Parathyroid adenoma (tissue), 2 donors: ENCODE data around the gene NR1H2.
"Not testable (repeated sequence)": the region's sequence is repeated elsewhere in the genome, so short reads cannot be mapped to it uniquely, and the experiment has no call there.

Experiments
- H2AFZ ChIP-seq: fragments of 300-600 bp; sonication (generic); one replicate; pipeline ENCODE4 v1.7.0; 2017; ENCODE audit warnings: antibody characterized with exemption, mild to moderate bottlenecking
- H3K27ac ChIP-seq: fragments of 300-600 bp; sonication (generic); one replicate; pipeline ENCODE4 v1.7.0; 2017
- H3K27me3 ChIP-seq: fragments of 300-600 bp; sonication (generic); one replicate; pipeline ENCODE4 v1.7.0; 2017; ENCODE audit warnings: low read length; ENCODE audit not compliant: control insufficient read depth, insufficient read depth
- H3K36me3 ChIP-seq: fragments of 300-600 bp; sonication (generic); one replicate; pipeline ENCODE4 v1.7.0; 2017; ENCODE audit warnings: low read length; ENCODE audit not compliant: control insufficient read depth, insufficient read depth
- H3K4me1 ChIP-seq: fragments of 300-600 bp; sonication (generic); one replicate; pipeline ENCODE4 v1.7.0; 2017; ENCODE audit warnings: control low read depth
- H3K4me2 ChIP-seq: fragments of 300-600 bp; sonication (generic); one replicate; pipeline ENCODE4 v1.7.0; 2017; ENCODE audit warnings: low read length
- H3K4me3 ChIP-seq: fragments of 300-600 bp; sonication (generic); one replicate; pipeline ENCODE4 v1.7.0; 2017; ENCODE audit warnings: low read depth, low read length
- H3K79me2 ChIP-seq: fragments of 300-600 bp; sonication (generic); one replicate; pipeline ENCODE4 v1.7.0; 2017; ENCODE audit warnings: control low read depth
- H3K9ac ChIP-seq: fragments of 300-600 bp; sonication (generic); one replicate; pipeline ENCODE4 v1.7.0; 2017; ENCODE audit warnings: mild to moderate bottlenecking
- H3K9me3 ChIP-seq: fragments of 300-600 bp; sonication (generic); one replicate; pipeline ENCODE4 v1.7.0; 2017; ENCODE audit warnings: low read length; ENCODE audit not compliant: control insufficient read depth
- TF ChIP-seq, protein P1 (sequence below): fragments of 300-600 bp; sonication (generic); IDR thresholded peaks from one replicate; pipeline ENCODE4 v1.7.0; 2017; ENCODE audit warnings: antibody characterized with exemption, mild to moderate bottlenecking
- donor health status: primary hyperparathyroidism.

NR1H2 gene

DNA sequence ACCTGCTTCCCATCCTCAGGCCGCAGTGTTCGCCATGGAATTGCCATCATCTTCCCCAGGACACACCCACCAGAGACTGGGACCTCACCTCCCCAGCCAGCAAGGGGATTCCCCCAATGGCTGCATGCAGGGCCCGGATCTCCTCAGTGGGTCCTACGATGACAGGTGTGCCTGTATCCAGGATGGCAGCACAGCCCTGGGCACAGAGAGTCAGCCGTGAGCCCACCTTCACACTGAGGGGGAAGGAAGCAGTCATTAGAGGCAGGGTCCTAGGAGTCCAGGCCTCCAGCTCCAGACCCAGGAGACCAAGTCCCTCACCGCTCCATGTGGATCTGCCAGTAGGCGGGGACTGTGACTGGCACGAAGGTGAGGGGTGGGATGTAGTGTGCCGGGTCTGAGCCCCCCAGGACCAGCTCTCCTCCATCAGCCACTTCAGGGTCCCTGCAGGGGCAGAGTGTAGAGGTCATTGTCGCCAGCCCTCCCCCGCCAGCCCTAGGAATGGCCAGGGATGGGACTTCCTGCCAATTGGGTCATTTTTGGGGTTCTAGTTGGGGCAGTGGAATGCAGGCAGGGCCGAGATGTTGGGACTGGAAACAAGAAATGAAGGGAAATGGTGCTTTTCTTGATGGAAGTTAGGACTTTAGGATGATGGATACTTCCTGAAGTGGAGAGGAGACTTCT lies 41.4 kb upstream of the NR1H2 start:
- no peak overlapping the region for H2AFZ ChIP-seq
- H3K27me3 ChIP-seq, result no peaks in the 10 kb centered on the region
- no peak overlapping the region for H3K27ac ChIP-seq
- H3K4me1 ChIP-seq, result peaks cover 11% of the 10 kb centered on the region
- H3K36me3 ChIP-seq, result no peaks in the 10 kb centered on the region
- H3K4me2 ChIP-seq, result no peak overlapping the region
- H3K79me2 ChIP-seq, result peaks cover 3% of the 10 kb centered on the region
- H3K4me3 ChIP-seq, result no peak overlapping the region
- TF ChIP-seq, protein P1, sequence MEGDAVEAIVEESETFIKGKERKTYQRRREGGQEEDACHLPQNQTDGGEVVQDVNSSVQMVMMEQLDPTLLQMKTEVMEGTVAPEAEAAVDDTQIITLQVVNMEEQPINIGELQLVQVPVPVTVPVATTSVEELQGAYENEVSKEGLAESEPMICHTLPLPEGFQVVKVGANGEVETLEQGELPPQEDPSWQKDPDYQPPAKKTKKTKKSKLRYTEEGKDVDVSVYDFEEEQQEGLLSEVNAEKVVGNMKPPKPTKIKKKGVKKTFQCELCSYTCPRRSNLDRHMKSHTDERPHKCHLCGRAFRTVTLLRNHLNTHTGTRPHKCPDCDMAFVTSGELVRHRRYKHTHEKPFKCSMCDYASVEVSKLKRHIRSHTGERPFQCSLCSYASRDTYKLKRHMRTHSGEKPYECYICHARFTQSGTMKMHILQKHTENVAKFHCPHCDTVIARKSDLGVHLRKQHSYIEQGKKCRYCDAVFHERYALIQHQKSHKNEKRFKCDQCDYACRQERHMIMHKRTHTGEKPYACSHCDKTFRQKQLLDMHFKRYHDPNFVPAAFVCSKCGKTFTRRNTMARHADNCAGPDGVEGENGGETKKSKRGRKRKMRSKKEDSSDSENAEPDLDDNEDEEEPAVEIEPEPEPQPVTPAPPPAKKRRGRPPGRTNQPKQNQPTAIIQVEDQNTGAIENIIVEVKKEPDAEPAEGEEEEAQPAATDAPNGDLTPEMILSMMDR, result no peak
- H3K9me3 ChIP-seq, result no peaks in the 10 kb centered on the region
- H3K9ac ChIP-seq, result no peak overlapping the region

GRCh38 chr19:50337031-50337430 lies 39.2 kb upstream of the NR1H2 start:
- H3K4me3 ChIP-seq, H3K9me3 ChIP-seq, H3K79me2 ChIP-seq, H3K36me3 ChIP-seq, H3K4me2 ChIP-seq, H3K9ac ChIP-seq, H3K27me3 ChIP-seq, H3K4me1 ChIP-seq, H3K27ac ChIP-seq, H2AFZ ChIP-seq: not testable (repeated sequence)

DNA sequence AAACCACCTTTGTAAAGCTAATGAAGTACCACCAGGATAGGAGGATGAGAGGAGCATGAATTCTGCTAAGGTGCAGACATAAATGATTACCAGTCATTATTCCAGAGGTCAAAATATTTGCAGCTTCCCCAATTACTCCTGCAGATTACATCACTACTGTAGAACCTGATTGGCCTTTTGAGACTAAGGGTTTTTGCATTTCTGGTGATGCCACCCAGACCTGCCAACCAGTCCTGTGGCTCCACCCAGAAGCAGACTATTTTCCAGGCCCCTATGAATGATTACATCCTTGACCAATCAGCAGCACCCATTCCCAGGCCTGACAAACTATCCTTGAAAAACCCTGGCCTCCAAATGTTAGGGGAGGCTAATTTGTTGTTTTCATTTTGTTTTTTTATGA lies 35.9 kb upstream of the NR1H2 start:
- no peak overlapping the region for H3K9ac ChIP-seq
- no peaks in the 10 kb centered on the region for H3K27me3 ChIP-seq
- H3K9me3 ChIP-seq, result no peaks in the 10 kb centered on the region
- no peak overlapping the region for H3K27ac ChIP-seq
- H3K79me2 ChIP-seq, result no peaks in the 10 kb centered on the region
- H3K36me3 ChIP-seq, result no peaks in the 10 kb centered on the region
- H3K4me3 ChIP-seq, result no peak overlapping the region
- TF ChIP-seq, protein P1, result no peak
- no peaks in the 10 kb centered on the region for H3K4me1 ChIP-seq
- no peak overlapping the region for H2AFZ ChIP-seq
- H3K4me2 ChIP-seq, result no peak overlapping the region

- Histone ChIP-seq H3K9ac (no peak overlapping the region), H3K79me2 (no peaks in the 10 kb centered on the region), H3K4me3 (no peak overlapping the region), H3K4me2 (no peak overlapping the region), H3K27ac (no peak overlapping the region), H3K4me1 (no peaks in the 10 kb centered on the region), H2AFZ (no peak overlapping the region), H3K27me3 (no peaks in the 10 kb centered on the region), H3K9me3 (no peaks in the 10 kb centered on the region), H3K36me3 (no peaks in the 10 kb centered on the region)
- TF ChIP-seq, protein P1, result no peak
Measured at GRCh38 chr19:50341091-50341564, 35.1 kb upstream of the NR1H2 start.

- Histone ChIP-seq H3K4me1 (peaks cover 4% of the 10 kb centered on the region), H3K27ac (no peak overlapping the region), H3K9ac (no peak overlapping the region), H3K9me3 (no peaks in the 10 kb centered on the region), H3K36me3 (no peaks in the 10 kb centered on the region), H2AFZ (no peak overlapping the region), H3K79me2 (no peaks in the 10 kb centered on the region), H3K4me2 (no peak overlapping the region), H3K27me3 (no peaks in the 10 kb centered on the region), H3K4me3 (no peak overlapping the region)
- TF ChIP-seq, protein P1, result no peak
Measured at GRCh38 chr19:50344661-50345318, 31.5 kb upstream of the NR1H2 start.

- H3K9me3 ChIP-seq, H3K9ac ChIP-seq, H3K27me3 ChIP-seq, H3K4me3 ChIP-seq, H2AFZ ChIP-seq, H3K4me1 ChIP-seq, H3K79me2 ChIP-seq, H3K36me3 ChIP-seq: not testable (repeated sequence)
- peak overlapping the region; percentile 51 for H3K4me2 ChIP-seq
- H3K27ac ChIP-seq, result peak overlapping the region; percentile 52
Measured at GRCh38 chr19:50347089-50347581, 29.1 kb upstream of the NR1H2 start.
